SKM-1 treated with dmso at 0.1 percent for 144 hours (cell line): Measurements from ENCODE around the gene RPLP2.

Source experiments
- DNase-seq: peaks from one replicate; lab custom pipeline; 2025; ENCODE audit not compliant: unreplicated experiment; lab: John Stamatoyannopoulos, UW

RPLP2 gene

DNA sequence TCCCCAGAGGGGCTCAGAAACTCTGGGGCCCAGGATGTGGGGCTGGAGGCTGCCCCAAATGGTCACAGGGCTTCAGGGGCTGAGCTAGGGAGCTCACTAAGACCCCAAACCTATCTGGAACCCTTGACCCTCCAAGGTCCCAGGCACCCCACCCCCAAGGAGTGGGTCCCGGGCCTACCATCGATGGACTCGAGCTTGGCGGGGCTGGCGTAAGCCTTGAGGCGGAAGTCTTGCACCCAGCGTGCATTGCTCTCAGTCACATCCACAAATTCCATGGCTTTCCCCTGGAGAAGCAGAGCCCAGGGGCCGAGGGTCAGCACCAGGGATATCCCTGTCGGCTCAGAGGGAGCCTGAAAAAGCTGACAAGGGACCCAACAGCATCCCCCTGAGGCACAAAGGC is 35.9 kb upstream of the RPLP2 start:
- DNase-seq = no peak

DNA sequence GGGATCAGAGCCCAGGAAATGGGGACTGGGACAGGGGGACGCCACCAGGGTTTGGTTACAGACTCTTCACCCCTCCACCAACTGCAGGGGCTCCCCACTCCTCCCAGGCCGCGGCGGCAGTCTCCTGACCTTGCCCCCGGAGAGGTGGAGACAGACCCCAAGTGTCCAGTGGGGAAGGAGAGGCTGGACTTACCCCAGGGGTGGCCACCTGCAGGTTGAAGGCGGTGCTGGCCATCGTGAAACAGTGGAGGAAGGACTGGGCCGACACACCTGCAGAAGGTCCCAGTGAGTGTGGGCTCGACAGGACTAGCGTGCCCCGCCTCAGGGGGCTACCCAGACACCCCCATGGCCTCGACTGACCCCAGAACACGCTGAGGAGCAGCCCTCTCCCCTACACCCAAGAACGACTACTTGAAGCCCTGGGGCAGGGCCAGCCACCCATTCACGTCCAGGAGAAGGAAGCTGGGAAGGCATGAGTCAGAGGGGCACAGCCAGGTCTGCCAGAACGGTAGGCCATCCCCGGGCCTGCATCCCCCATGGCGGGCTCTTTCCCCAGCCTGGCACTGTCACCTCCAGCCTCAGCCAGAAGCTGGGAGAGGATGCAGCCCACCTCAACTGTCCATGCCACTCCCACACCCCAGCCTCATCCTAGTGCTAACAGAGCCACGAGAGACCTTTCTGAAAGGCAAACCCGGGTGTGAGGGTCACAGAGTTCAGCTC is 34.7 kb upstream of the RPLP2 start:
- no peak for DNase-seq

GRCh38 chr11:776263-776560 is 33.6 kb upstream of the RPLP2 start:
- no peak for DNase-seq

- DNase-seq = peak; percentile 14
Observed at GRCh38 chr11:776561-777287, 33.0 kb upstream of the RPLP2 start.

DNA sequence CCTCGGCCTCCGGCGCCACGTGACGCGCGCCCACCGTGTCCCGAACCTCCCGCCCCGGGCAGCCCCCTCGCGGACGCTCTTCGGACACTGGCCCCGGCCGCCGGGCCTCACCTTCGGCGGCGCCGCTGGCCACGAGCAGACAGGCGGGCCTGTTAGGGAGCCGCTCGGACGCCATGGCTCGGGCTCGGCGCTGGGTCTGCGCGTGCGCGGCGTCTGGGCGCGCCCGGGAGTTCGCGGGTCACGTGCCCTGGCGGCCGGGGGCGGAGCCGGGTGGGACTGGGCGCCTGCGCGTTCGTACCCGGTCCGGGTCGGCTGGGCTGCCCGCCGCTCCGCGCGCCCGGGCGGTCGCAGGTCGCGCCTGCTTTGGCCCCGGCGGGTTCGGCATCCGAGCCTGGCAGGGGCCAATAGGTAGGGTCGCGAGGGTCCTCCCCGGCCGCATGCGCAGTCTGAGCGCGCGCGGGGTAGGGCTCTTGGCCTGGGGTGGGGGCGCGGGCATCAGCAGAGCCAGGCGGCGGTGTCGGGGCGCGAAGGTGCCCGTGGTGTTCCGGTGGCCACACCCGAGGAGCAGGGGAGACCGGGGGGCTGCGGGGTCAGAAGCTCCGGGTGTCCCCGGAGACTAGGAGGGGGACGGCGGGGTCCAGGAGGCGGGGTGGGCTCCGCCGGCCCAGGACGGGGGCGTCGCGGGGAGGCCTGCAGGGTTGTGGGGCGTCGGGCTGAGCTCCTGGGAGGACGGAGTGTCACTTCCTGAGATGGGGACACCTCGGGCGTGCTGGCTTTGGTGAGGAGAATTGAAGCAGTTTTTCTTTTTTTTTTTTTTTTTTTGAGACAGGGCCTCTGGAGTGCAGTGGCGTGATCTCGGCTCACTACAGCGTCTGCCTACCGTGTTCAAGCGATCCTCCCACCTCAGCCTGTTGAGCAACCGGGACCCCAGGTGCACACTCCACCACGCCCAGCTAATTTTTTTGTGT is 32.2 kb upstream of the RPLP2 start, which contains the start of gene GATD1:
Gene GATD1, minus strand, starts transcription at position 200 of the 968 bp plus-strand sequence. Its CDS starts 25 bp downstream, at position 175.
- peak; percentile 73 for DNase-seq

DNA sequence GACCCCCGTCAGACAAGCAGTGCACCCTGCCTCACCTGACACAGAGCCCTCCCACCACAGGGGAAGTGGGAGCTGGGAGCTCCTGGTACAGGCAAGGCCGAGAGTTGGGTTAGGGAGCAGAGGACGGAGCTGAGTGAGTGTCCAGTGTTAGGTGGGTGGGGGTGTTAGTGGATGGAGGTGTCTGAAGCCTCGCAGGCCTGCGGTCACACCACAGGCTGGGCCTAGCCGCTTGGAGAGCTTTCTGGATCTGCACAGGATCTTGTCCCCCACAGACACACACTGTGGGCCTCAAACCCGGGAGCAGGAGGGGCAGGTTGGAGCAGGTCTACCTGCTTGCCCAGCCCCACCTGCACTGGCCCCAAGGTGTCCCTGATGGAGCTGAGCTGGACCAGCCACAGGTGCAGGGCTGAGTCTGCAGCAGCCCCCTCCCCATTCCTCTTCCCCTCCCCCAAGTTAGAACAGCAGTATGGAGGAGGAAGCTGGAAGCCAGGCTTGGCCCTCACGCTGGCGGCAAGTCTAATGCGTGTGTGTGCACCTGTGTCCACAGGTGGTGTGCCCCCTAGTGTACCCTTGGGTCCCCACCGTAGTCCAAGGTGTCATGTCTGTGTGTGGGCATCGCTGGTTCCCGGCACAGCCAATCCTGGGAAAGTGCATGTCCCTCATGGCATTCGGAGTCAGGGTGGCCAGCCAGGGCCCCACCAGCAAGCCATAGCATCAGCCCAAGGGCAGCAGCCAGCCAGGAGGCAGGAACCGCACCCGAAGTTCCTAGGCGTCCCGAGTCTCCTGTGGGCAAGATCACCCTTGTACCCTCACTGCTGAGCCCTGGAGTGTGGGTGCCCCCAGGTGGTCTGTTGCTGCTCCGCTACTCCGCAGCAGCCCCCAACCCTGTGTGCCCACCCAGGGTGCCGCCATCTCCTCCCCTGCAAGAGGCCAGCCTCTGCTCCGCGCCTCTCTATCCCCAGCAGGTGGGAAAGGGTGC is 30.5 kb upstream of the RPLP2 start:
- DNase-seq = no peak

DNA sequence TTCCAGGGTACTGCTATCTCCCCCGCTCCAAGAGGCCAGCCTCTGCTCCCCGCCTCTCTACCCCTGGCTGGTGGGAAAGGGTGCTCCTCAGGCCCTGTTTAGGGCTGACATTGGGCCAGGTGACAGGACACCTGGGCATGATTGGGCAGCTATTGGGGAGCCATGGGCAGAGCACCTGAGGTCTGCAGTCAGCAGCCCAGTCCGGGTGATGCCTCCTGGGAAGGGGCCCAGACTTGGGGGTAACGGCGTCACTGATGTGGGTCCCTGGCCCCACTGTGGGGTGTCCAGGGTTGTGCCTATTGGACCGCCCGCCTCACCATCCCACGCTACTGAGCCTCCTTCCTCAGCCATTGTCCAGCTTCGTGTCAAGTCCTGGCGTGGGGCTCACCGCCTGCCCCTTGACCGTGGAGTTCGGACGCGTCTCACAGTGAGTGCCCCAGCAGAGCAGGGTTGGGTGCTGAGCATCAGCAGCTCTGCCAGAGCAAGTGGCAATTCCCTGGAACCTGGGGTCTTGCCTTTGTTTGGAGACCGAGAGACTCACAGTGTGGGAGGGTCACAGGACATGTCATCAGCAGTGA is 29.7 kb upstream of the RPLP2 start:
- DNase-seq = no peak

- DNase-seq = no peak
Observed at GRCh38 chr11:782264-783174, 27.2 kb upstream of the RPLP2 start.

- no peak for DNase-seq
Observed at GRCh38 chr11:783581-784015, 26.2 kb upstream of the RPLP2 start.

DNA sequence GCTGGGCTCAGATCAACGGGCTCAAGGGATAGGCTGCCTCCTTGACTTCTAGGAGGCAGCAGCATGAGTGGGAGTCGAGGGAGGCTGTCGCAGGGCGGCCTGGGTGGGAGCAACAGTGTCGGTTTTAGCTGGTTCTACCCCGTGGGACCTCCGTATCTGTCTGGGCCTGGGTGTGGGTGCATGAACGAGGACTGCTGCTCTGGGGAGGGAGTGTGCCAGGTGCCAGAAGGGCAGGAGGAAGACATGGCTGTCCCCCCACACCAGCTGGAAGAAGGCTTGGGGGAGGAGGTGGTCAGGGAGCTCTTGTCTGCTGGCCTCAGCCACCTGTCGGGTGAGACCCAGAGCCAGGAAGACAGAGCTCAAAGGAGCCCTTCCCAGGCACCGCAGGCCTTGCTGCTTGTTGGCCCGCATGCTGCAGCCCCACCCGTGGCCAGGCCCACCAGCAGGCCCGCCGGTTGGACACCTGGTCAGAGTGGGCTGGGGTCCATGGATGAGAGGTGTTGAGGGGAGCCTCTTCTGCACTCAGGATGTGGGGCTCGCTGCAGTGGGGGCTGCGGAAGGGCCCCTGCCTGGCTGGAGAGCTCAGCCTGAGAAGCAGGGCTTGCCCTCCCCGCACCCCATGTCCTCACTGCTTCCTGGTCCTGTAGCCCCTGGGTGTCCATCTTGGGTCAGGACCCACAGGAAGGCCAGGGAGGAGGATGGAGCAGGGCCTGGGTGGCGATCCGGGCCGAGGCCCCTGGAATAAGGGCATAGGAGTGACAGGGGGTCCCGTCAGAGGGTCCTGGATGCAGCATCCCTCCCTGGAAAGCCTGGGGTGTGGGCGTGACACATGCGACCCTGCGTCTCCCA is 23.3 kb upstream of the RPLP2 start:
- no peak for DNase-seq

- DNase-seq = no peak
Observed at GRCh38 chr11:787084-787675, 22.6 kb upstream of the RPLP2 start.

DNA sequence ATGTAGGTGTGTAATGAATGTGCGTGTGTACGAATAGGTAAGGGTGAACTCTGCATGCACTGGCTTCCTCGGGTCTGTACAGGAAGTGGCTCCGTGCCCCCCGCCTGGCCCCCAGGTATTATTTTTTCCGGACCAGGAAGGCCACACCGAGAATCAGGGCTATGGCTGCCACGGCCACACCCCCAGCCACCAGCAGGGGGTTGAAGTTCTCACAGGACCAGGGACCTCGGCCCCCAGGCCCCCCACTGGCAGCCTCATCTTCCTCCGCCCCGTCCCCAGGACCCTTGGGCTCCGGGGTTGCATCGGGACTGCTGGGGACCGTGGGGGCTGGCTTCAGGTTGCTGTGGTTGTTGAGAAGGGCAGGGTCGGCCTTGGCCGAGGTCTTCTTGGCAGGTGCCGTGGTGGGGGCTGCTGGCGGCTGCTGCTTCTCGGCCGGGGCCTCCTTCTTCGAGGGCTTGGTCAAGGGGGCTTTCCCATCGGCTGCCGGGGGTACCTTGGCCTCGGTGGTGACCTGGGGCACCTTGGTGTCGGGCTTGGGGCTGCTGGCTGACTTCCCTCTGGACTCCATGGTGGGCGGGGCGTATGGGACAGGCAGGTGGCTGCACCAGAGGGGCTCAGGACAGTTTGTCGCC is 21.6 kb upstream of the RPLP2 start:
- DNase-seq = no peak

GRCh38 chr11:788953-789940 is 20.5 kb upstream of the RPLP2 start:
- DNase-seq = no peak

DNA sequence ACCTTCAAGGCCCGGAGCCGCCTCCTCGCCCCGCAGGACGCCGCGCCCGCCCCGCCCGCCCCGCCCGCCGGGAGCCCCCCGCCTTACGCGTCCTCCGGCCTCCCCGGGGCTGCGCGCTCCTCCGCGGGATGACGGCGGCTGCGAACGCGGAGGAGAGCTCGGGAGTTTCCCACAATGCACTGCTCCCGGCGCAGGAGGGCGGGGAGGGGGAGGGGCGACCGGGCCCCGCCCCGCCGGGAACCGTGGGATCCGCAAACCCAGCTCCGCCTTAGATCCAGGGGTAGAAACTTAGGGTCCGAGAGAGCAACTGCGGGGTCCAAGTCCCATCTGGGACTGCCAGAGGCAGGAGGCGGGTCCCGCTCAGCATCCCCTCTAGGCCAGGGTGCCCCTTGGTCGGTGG is 19.8 kb upstream of the RPLP2 start, which contains the start of gene CEND1:
Gene CEND1, minus strand, starts transcription at position 148 of the 400 bp plus-strand sequence. CDS start 1,514 bp downstream, outside the sequence.
- no peak for DNase-seq

GRCh38 chr11:790721-791564 is 18.8 kb upstream of the RPLP2 start:
- no peak for DNase-seq
